ENCODE data around the gene JAM2. TPM values are rescaled to one million over a fixed set of nuclear protein-coding genes. Genes with fewer than 3 reads are reported as not detected.

Gene JAM2
- total RNA-seq, 1 experiment from 2014 or later, result 1.7 TPM

- Histone ChIP-seq H3K4me3 (ENCODE audit: low read depth, low read length, poor library complexity, severe bottlenecking) (no peak overlapping the region), H3K9me3 (ENCODE audit: low read depth, low read length, poor library complexity, severe bottlenecking) (no peaks in the 10 kb centered on the region), H3K27ac (ENCODE audit: low read depth, low read length, poor library complexity, severe bottlenecking) (no peak overlapping the region), H3K27me3 (replicated peaks; ENCODE audit: insufficient read depth, low read depth, low read length, poor library complexity) (no peaks in the 10 kb centered on the region), H3K4me1 (ENCODE audit: insufficient read depth, low read length, poor library complexity, severe bottlenecking) (no peaks in the 10 kb centered on the region), H3K36me3 (ENCODE audit: insufficient read depth, low read length, poor library complexity, severe bottlenecking) (no peaks in the 10 kb centered on the region)
- no TSS peak for BruUV-seq (replicated peaks)
- ChIA-PET POLR2A (ENCODE audit: low non-redundant PET) (no interaction called here), CTCF (no interaction called here)
- no peak for DNase-seq (ENCODE audit: low spot score)
- intact Hi-C loops (cut with micrococcal nuclease; ENCODE audit: unreplicated experiment), result no loop called here
- no peak for TF ChIP-seq EZH2 (IDR thresholded peaks at IDR 0.05; ENCODE audit: borderline replicate concordance, low read depth, low read length, poor library complexity, severe bottlenecking)
- TF ChIP-seq, protein P1, sequence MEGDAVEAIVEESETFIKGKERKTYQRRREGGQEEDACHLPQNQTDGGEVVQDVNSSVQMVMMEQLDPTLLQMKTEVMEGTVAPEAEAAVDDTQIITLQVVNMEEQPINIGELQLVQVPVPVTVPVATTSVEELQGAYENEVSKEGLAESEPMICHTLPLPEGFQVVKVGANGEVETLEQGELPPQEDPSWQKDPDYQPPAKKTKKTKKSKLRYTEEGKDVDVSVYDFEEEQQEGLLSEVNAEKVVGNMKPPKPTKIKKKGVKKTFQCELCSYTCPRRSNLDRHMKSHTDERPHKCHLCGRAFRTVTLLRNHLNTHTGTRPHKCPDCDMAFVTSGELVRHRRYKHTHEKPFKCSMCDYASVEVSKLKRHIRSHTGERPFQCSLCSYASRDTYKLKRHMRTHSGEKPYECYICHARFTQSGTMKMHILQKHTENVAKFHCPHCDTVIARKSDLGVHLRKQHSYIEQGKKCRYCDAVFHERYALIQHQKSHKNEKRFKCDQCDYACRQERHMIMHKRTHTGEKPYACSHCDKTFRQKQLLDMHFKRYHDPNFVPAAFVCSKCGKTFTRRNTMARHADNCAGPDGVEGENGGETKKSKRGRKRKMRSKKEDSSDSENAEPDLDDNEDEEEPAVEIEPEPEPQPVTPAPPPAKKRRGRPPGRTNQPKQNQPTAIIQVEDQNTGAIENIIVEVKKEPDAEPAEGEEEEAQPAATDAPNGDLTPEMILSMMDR (conservative IDR thresholded peaks at IDR 0.05; ENCODE audit: low read depth, low read length), result no peak
Observed at GRCh38 chr21:25646474-25646873, 7.4 kb downstream of the JAM2 start.

DNA sequence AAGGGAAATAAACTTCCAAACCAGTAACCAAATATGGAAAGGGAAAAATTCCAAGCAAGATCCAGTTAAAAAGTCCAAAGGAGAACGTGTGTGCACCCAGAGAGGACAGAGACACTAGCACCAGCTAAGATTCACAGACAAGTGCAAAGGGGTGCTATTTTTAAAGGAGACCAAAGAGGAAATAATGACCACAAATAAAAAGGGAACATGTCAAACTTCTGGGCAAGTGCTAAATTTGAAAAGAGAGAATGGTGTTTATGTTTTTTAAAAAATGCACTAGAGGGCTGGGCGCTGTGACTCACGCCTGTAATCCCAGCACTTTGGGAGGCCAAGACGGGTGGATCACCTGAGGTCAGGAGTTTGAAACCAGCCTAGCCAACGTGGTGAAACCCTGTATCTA is 8.6 kb downstream of the JAM2 start:
- POLR2A ChIA-PET (ENCODE audit: low non-redundant PET), result no interaction called here
- no TSS peak for BruUV-seq (replicated peaks)
- Histone ChIP-seq H3K27me3 (replicated peaks; ENCODE audit: insufficient read depth, low read depth, low read length, poor library complexity) (no peaks in the 10 kb centered on the region), H3K9me3 (ENCODE audit: low read depth, low read length, poor library complexity, severe bottlenecking) (no peaks in the 10 kb centered on the region), H3K4me3 (ENCODE audit: low read depth, low read length, poor library complexity, severe bottlenecking) (no peak overlapping the region), H3K4me1 (ENCODE audit: insufficient read depth, low read length, poor library complexity, severe bottlenecking) (no peaks in the 10 kb centered on the region), H3K27ac (ENCODE audit: low read depth, low read length, poor library complexity, severe bottlenecking) (no peak overlapping the region), H3K36me3 (ENCODE audit: insufficient read depth, low read length, poor library complexity, severe bottlenecking) (no peaks in the 10 kb centered on the region)
- no peak for DNase-seq (ENCODE audit: low spot score)
- CTCF ChIA-PET, result no interaction called here
- intact Hi-C loops (cut with micrococcal nuclease; ENCODE audit: unreplicated experiment), result no loop called here
- TF ChIP-seq EZH2 (IDR thresholded peaks at IDR 0.05; ENCODE audit: borderline replicate concordance, low read depth, low read length, poor library complexity, severe bottlenecking), result no peak
- TF ChIP-seq, protein P1 (conservative IDR thresholded peaks at IDR 0.05; ENCODE audit: low read depth, low read length), result no peak

DNA sequence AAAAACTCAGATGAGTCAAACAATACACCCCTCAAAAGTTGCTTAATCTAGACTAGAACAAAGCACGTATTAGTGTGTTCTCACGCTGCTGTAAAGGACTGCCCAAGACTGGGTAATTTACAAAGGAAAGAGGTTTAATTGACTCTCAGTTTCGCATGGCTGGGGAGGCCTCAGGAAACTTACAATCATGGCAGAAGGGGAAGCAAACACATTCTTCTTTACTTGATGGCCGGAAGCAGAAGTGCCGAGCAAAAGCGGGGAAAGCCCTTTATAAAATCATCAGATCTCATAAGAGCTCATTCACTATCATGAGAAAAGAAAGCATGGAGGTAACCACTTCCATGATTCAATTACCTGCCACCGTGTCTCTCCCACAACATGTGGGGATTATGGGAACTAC is 10.1 kb downstream of the JAM2 start:
- ChIA-PET POLR2A (ENCODE audit: low non-redundant PET) (no interaction called here), CTCF (no interaction called here)
- no peak for DNase-seq (ENCODE audit: low spot score)
- no peaks in the 10 kb centered on the region for H3K27me3 ChIP-seq (replicated peaks; ENCODE audit: insufficient read depth, low read depth, low read length, poor library complexity)
- no peaks in the 10 kb centered on the region for H3K9me3 ChIP-seq (ENCODE audit: low read depth, low read length, poor library complexity, severe bottlenecking)
- no peak overlapping the region for H3K4me3 ChIP-seq (ENCODE audit: low read depth, low read length, poor library complexity, severe bottlenecking)
- H3K27ac ChIP-seq (ENCODE audit: low read depth, low read length, poor library complexity, severe bottlenecking), result no peak overlapping the region
- TF ChIP-seq, protein P1 (conservative IDR thresholded peaks at IDR 0.05; ENCODE audit: low read depth, low read length), result no peak
- no peak for TF ChIP-seq EZH2 (IDR thresholded peaks at IDR 0.05; ENCODE audit: borderline replicate concordance, low read depth, low read length, poor library complexity, severe bottlenecking)
- intact Hi-C loops (cut with micrococcal nuclease; ENCODE audit: unreplicated experiment), result no loop called here
- no TSS peak for BruUV-seq (replicated peaks)
- H3K36me3 ChIP-seq (ENCODE audit: insufficient read depth, low read length, poor library complexity, severe bottlenecking), result no peaks in the 10 kb centered on the region
- no peaks in the 10 kb centered on the region for H3K4me1 ChIP-seq (ENCODE audit: insufficient read depth, low read length, poor library complexity, severe bottlenecking)

Data from A673 (cell line).